HCT116 (cell line): ENCODE data around the gene TCF20. TPM values are rescaled to one million over a fixed set of nuclear protein-coding genes. Genes with fewer than 3 reads are reported as not detected.

Experiments used
- ATAC-seq: fragments of 200-7000 bp; cut with Tn5 transposase; 2 replicates; pipeline ENCODE4 v1.9.1; 2020; ENCODE audit warnings: mild to moderate bottlenecking, moderate library complexity
- BruUV-seq: library from RNA; stranded (reverse); fragments of 400-500 nt; replicated peaks from 2 replicates; lab custom pipeline; 2021; lab: Mats Ljungman, UMichigan
- CTCF ChIA-PET: fragments of 300-600 bp; sonication (Branson Sonifier 250); formaldehyde crosslinking; loops from one replicate; lab custom pipeline; 2021; ENCODE audit warnings: antibody characterized with exemption; lab: Charles Lee
- POLR2A ChIA-PET: fragments of 300-600, 350-600 bp; sonication (Branson Sonifier 250); formaldehyde crosslinking; loops from one replicate; lab custom pipeline; 2021; ENCODE audit warnings: antibody characterized with exemption; lab: Charles Lee
- RAD21 ChIA-PET, 2 experiments: fragments of 300-600 bp; sonication (Branson Sonifier 250); formaldehyde crosslinking; loops; one replicate each; lab custom pipeline; 2023; ENCODE audit warnings: low total read pairs in 2 of 2; ENCODE audit not compliant: uncharacterized antibody in 2 of 2, unreplicated experiment in 2 of 2, low non-redundant PET in 1 of 2; lab: Charles Lee
- DNase-seq: peaks from one replicate; pipeline ENCODE4 v3.0.0-alpha.2; 2010; ENCODE audit warnings: low read depth, low spot score
- H2AFZ ChIP-seq: fragments of 200-600 bp; shearing (Covaris generic), sonication (generic); 2 replicates; pipeline ENCODE4 v1.6.1; 2017; ENCODE audit warnings: low read depth, mixed run types, mixed read lengths, antibody characterized with exemption, low read length; ENCODE audit not compliant: poor library complexity, severe bottlenecking
- H3K27ac ChIP-seq: 2 replicates; pipeline ENCODE4 v1.5.1; 2012; ENCODE audit warnings: low read depth, low read length
- H3K27me3 ChIP-seq: fragments of 200-600 bp; sonication (generic); 2 replicates; pipeline ENCODE4 v1.6.1; 2016; ENCODE audit warnings: mixed run types, low read length, mixed read lengths; ENCODE audit not compliant: insufficient read depth
- H3K36me3 ChIP-seq, 2 experiments: fragments of 200-500 bp in 1 of 2; fragments of 200-600 bp in 1 of 2; sonication (Bioruptor generic) in 1 of 2; sonication (generic) in 1 of 2; 2 replicates each; pipeline versions ENCODE4 v1.5.1 to v1.6.1; 2014 to 2016; ENCODE audit warnings: low read length in 2 of 2, inconsistent platforms in 1 of 2, mixed read lengths in 1 of 2, mixed run types in 1 of 2; ENCODE audit not compliant: insufficient read depth in 2 of 2, control insufficient read depth in 1 of 2
- H3K4me1 ChIP-seq, 2 experiments: fragments of 200-600 bp in 1 of 2; sonication (generic) in 1 of 2; 2 replicates each; pipeline versions ENCODE4 v1.5.1 to v1.6.1; 2012 to 2017; ENCODE audit warnings: low read length in 2 of 2, inconsistent platforms in 1 of 2, mild to moderate bottlenecking in 1 of 2, mixed read lengths in 1 of 2, mixed run types in 1 of 2, moderate library complexity in 1 of 2; ENCODE audit not compliant: insufficient read depth in 2 of 2, control insufficient read depth in 1 of 2
- H3K4me2 ChIP-seq: fragments of 200-600 bp; sonication (generic); 2 replicates; pipeline ENCODE4 v1.6.1; 2017; ENCODE audit warnings: mixed run types, low read length, mixed read lengths
- H3K4me3 ChIP-seq, 2 experiments: fragments of 200-600 bp in 1 of 2; sonication (generic) in 1 of 2; replicated peaks in 1 of 2; 2 replicates each; pipeline ENCODE4 v1.5.1; 2011 to 2016; ENCODE audit warnings: low read length in 2 of 2, control low read depth in 1 of 2, low read depth in 1 of 2, mild to moderate bottlenecking in 1 of 2, mixed read lengths in 1 of 2, mixed run types in 1 of 2
- H3K79me2 ChIP-seq: fragments of 200-600 bp; sonication (generic); 2 replicates; pipeline ENCODE4 v1.6.1; 2017; ENCODE audit warnings: mild to moderate bottlenecking, mixed run types, low read length, moderate library complexity, mixed read lengths; ENCODE audit not compliant: insufficient read depth
- H3K9ac ChIP-seq: fragments of 200-600 bp; sonication (generic); 2 replicates; pipeline ENCODE4 v1.6.1; 2016; ENCODE audit warnings: low read length, mixed read lengths
- H3K9me2 ChIP-seq: fragments of 200-600 bp; sonication (generic), shearing (Covaris generic); 2 replicates; pipeline ENCODE4 v1.6.1; 2017; ENCODE audit warnings: mixed run types, mild to moderate bottlenecking, moderate library complexity; ENCODE audit not compliant: insufficient read depth
- H3K9me3 ChIP-seq, 2 experiments: fragments of 200-500 bp in 1 of 2; fragments of 200-600 bp in 1 of 2; sonication (Bioruptor generic) in 1 of 2; sonication (generic) in 1 of 2; 2 replicates each; pipeline ENCODE4 v1.6.1; 2014 to 2017; ENCODE audit warnings: low read length in 2 of 2, mixed read lengths in 2 of 2, inconsistent platforms in 1 of 2, low read depth in 1 of 2, mild to moderate bottlenecking in 1 of 2, mixed run types in 1 of 2, moderate library complexity in 1 of 2; ENCODE audit not compliant: control insufficient read depth in 1 of 2, insufficient read depth in 1 of 2
- H4K20me1 ChIP-seq: fragments of 200-600 bp; sonication (generic), shearing (Covaris generic); 2 replicates; pipeline ENCODE4 v1.6.1; 2017; ENCODE audit warnings: mixed run types, mild to moderate bottlenecking, moderate library complexity; ENCODE audit not compliant: insufficient read depth
- CEBPB ChIP-seq: IDR thresholded peaks from 2 replicates; pipeline ENCODE4 v1.6.1; 2012; ENCODE audit warnings: low read depth
- EGR1 ChIP-seq: IDR thresholded peaks from 2 replicates; pipeline ENCODE4 v1.6.1; 2012; ENCODE audit warnings: low read depth
- RAD21 ChIP-seq: IDR thresholded peaks from 2 replicates; pipeline ENCODE4 v1.6.1; 2012; ENCODE audit warnings: low read depth, mild to moderate bottlenecking
- SIN3A ChIP-seq: IDR thresholded peaks from 2 replicates; pipeline ENCODE4 v1.6.1; 2012; ENCODE audit warnings: low read depth
- SP1 ChIP-seq: IDR thresholded peaks from 2 replicates; pipeline ENCODE4 v1.6.1; 2012; ENCODE audit warnings: low read depth
- SRF ChIP-seq: IDR thresholded peaks from 2 replicates; pipeline ENCODE4 v1.6.1; 2012; ENCODE audit warnings: low read depth
- TCF7L2 ChIP-seq: IDR thresholded peaks from 2 replicates; pipeline ENCODE4 v1.7.0; 2011; ENCODE audit warnings: borderline replicate concordance, inconsistent platforms; ENCODE audit not compliant: insufficient read depth, insufficient read length; ENCODE audit errors: extremely low read depth
- ZFX ChIP-seq: fragments of 450-650 bp; IDR thresholded peaks from 2 replicates; pipeline ENCODE4 v1.6.1; 2017
- ZNF274 ChIP-seq: fragments of 200-500 bp; sonication (Bioruptor generic); IDR thresholded peaks from 2 replicates; pipeline ENCODE4 v1.6.1; 2014; ENCODE audit warnings: mild to moderate bottlenecking, low read depth, low read length, inconsistent platforms
- intact Hi-C: fragments of 100-400 bp; cut with micrococcal nuclease; formaldehyde crosslinking; loops from 2 replicates; pipeline ENCODE4 v1.10.0; 2022
- total RNA-seq: library from RNA; stranded (reverse); gene quantifications from one replicate; pipeline ENCODE4 v1.2.1, GENCODE V29; 2021; ENCODE audit not compliant: unreplicated experiment
- TF ChIP-seq, protein P1 (sequence below): IDR thresholded peaks from 2 replicates; pipeline ENCODE4 v1.6.1; 2011; ENCODE audit warnings: mild to moderate bottlenecking, low read length, moderate library complexity; ENCODE audit not compliant: insufficient replicate concordance; ENCODE audit errors: extremely low read depth
- TF ChIP-seq, protein P2 (sequence below): IDR thresholded peaks from 2 replicates; pipeline ENCODE4 v1.6.1; 2012

The TCF20 gene
- total RNA-seq, 1 experiment from 2014 or later, result 66.7 TPM

DNA sequence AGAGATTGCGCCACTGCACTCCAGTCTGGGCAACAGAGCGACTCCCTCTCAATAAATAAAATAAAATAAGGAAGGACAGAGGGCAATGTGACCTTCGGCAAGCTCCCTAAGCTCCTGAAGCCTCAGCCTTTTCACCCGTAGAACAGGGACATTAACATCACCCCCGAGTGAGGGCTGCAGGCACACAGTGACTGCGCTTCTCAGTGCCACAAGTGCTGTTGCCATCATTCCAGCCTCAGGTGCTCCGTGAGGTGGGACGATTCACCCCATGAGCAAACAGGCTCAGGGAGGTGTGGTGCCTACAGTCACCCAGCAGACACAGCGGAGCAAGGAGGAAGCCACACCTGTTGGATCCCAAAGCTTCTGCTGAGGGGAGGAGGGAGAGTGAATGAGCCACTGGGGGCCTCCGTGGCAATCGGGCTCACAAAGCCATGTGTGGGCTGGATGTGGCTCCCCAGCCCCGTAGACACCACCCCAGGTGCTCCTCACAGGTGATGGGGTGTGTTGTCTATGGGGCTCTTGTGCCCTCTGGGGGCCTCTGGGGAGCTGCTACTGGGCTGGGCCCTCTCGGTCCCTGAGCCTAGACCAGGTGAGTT, 9.1 kb upstream of the TCF20 start (continued):
- TF ChIP-seq, protein P1, sequence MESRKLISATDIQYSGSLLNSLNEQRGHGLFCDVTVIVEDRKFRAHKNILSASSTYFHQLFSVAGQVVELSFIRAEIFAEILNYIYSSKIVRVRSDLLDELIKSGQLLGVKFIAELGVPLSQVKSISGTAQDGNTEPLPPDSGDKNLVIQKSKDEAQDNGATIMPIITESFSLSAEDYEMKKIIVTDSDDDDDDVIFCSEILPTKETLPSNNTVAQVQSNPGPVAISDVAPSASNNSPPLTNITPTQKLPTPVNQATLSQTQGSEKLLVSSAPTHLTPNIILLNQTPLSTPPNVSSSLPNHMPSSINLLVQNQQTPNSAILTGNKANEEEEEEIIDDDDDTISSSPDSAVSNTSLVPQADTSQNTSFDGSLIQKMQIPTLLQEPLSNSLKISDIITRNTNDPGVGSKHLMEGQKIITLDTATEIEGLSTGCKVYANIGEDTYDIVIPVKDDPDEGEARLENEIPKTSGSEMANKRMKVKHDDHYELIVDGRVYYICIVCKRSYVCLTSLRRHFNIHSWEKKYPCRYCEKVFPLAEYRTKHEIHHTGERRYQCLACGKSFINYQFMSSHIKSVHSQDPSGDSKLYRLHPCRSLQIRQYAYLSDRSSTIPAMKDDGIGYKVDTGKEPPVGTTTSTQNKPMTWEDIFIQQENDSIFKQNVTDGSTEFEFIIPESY, result no peak
- TF ChIP-seq TCF7L2 (no peak), SIN3A (no peak), ZNF274 (no peak), SRF (no peak), CEBPB (no peak), EGR1 (no peak), ZFX (no peak)
- TF ChIP-seq, protein P2, sequence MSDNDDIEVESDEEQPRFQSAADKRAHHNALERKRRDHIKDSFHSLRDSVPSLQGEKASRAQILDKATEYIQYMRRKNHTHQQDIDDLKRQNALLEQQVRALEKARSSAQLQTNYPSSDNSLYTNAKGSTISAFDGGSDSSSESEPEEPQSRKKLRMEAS, result no peak

DNA sequence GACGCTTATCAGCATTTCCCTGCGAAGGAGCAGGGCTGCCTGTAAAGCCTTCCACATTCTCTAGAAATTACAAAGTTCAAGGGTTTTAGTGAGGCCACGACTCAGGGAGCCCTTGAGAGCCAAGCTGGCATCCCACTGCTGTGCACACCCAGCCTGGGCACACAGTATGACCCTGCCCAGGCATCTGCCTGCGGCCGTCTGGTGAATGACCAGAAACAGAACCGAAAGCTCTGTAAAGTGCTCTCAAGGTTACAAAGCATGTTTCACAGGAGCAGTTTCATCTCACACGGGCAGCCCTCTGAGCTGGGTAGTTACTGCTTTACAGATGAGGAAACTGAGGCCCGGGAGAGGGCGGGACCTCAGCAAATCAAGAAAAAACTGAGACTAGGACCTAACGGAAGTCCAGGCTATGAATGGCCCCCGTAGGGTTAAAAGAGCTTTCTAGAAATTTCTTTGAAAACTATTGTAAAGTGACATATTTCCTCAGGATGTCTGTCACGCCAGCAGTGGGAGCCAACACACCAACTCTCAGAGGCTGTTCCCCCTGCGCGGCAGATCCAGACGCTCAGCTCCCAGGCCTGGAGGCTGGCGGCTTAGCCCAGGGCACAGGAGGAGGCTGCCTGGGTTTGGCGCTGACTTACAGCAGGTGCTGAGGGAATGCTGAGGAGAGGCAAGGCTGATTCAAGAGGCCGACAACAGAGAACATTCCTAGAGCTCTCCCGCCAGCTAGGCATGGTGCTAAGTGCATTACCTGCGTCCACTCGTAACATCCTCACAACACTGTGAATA, 7.7 kb upstream of the TCF20 start:
- H3K9me2 ChIP-seq, result no peaks in the 10 kb centered on the region
- H3K9ac ChIP-seq, result no peak overlapping the region
- H2AFZ ChIP-seq, result no peak overlapping the region
- H3K36me3 ChIP-seq, result 0 out of 4 replicates have a peak, but pooled peaks cover 0 to 6% of the 10 kb centered on the region in 2 experiments
- H3K9me3 ChIP-seq, result no peaks in the 10 kb centered on the region
- H4K20me1 ChIP-seq, result no peaks in the 10 kb centered on the region
- ChIA-PET POLR2A (no interaction called here), CTCF (interaction anchor here (1.1 to 1.3 kb wide), 2 partner anchors 158 to 166 kb away, joined by 5 to 8 read pairs; no protein-coding TSS in a partner anchor), RAD21 (no interaction called here)
- H3K79me2 ChIP-seq, result no peaks in the 10 kb centered on the region
- ATAC-seq (no peak), DNase-seq (no peak)
- no peaks in the 10 kb centered on the region for H3K27me3 ChIP-seq
- H3K4me1 ChIP-seq, result no peaks in the 10 kb centered on the region
- intact Hi-C loops, result loop anchor here (5.0 kb wide), 1 partner anchor 159 kb away; no protein-coding TSS in a partner anchor
- no peak overlapping the region for H3K27ac ChIP-seq
- TF ChIP-seq RAD21 (peak; percentile 48; the same call in 1 of the 2 replicates), CEBPB (no peak), SP1 (no peak)
- no peak overlapping the region for H3K4me3 ChIP-seq
- no peak overlapping the region for H3K4me2 ChIP-seq
- BruUV-seq, result no TSS peak
